GM12878 (cell line): ENCODE measurements around the gene PRKACG. TPM values are rescaled to one million over a fixed set of nuclear protein-coding genes. Genes with fewer than 3 reads are reported as not detected.

Experiments
- ATAC-seq: fragments of 200-7000 bp; cut with Tn5 transposase; 3 replicates; pipeline ENCODE4 v1.9.1; 2020; ENCODE audit warnings: mild to moderate bottlenecking, moderate library complexity
- BruUV-seq: library from RNA; stranded (reverse); fragments of 400-500 nt; replicated peaks from 2 replicates; lab custom pipeline; 2021; lab: Mats Ljungman, UMichigan
- CTCF ChIA-PET: fragments of 300-600 bp; sonication (Branson Sonifier 250); formaldehyde crosslinking; extraction: SDS; loops from one replicate; lab custom pipeline; 2021; ENCODE audit warnings: inconsistent platforms; lab: Yijun Ruan, JAX
- POLR2A ChIA-PET: fragments of 350-600 bp; formaldehyde crosslinking; extraction: SDS; loops from one replicate; lab custom pipeline; 2021; ENCODE audit warnings: inconsistent platforms; lab: Charles Lee
- RAD21 ChIA-PET: fragments of 300-600 bp; sonication (Branson Sonifier 250); formaldehyde crosslinking; loops from one replicate; lab custom pipeline; 2023; ENCODE audit warnings: antibody characterized with exemption; ENCODE audit not compliant: unreplicated experiment; lab: Charles Lee
- SMC1A ChIA-PET: fragments of 300-600 bp; sonication (Branson Sonifier 250); formaldehyde crosslinking; loops from one replicate; lab custom pipeline; 2023; ENCODE audit not compliant: unreplicated experiment, uncharacterized antibody; lab: Charles Lee
- DNase-seq: peaks from one replicate; pipeline ENCODE4 v3.0.0-alpha.2; 2011; ENCODE audit warnings: low read depth, low spot score
- FAIRE-seq: peaks from 3 replicates; lab custom pipeline; 2011; peaks lifted over from hg19 to GRCh38; lab: Jason Lieb, UNC
- H2AFZ ChIP-seq: 2 replicates; pipeline ENCODE4 v1.6.0; 2011; ENCODE audit warnings: low read depth, low read length, control low read depth; ENCODE audit not compliant: control insufficient read depth
- H3K27ac ChIP-seq: 2 replicates; pipeline ENCODE4 v1.5.1; 2011; ENCODE audit warnings: control low read depth; ENCODE audit not compliant: control insufficient read depth, insufficient read depth
- H3K27me3 ChIP-seq, 2 experiments: replicated peaks in 1 of 2; 2 replicates each; pipeline versions ENCODE4 v1.6.0 to v1.6.1; 2011; ENCODE audit warnings: low read length in 1 of 2; ENCODE audit not compliant: control insufficient read depth in 2 of 2, insufficient read depth in 2 of 2
- H3K36me3 ChIP-seq, 2 experiments: 2 replicates each; pipeline ENCODE4 v1.5.1; 2011; ENCODE audit warnings: low read length in 1 of 2; ENCODE audit not compliant: control insufficient read depth in 2 of 2, insufficient read depth in 2 of 2
- H3K4me1 ChIP-seq: 2 replicates; pipeline ENCODE4 v1.6.1; 2011; ENCODE audit warnings: mild to moderate bottlenecking, low read length, moderate library complexity, mixed read lengths; ENCODE audit not compliant: control insufficient read depth, insufficient read depth
- H3K4me2 ChIP-seq: 2 replicates; pipeline ENCODE4 v1.6.0; 2011; ENCODE audit warnings: control low read depth; ENCODE audit not compliant: control insufficient read depth, insufficient read depth
- H3K4me3 ChIP-seq: fragments of 200-600 bp; sonication (generic); 2 replicates; pipeline ENCODE4 v1.5.1; 2016
- H3K79me2 ChIP-seq: 2 replicates; pipeline ENCODE4 v1.6.0; 2011; ENCODE audit warnings: low read length; ENCODE audit not compliant: control insufficient read depth, insufficient read depth
- H3K9ac ChIP-seq: 2 replicates; pipeline ENCODE4 v1.8.0; 2011; ENCODE audit warnings: low read length, control low read depth, mixed read lengths; ENCODE audit not compliant: control insufficient read depth, insufficient read depth
- H3K9me3 ChIP-seq: replicated peaks from 3 replicates; pipeline ENCODE4 v1.5.1; 2011; ENCODE audit warnings: mild to moderate bottlenecking, low read length; ENCODE audit not compliant: control insufficient read depth, insufficient read depth
- H4K20me1 ChIP-seq: 2 replicates; pipeline ENCODE4 v1.6.0; 2011; ENCODE audit not compliant: control insufficient read depth, insufficient read depth
- ATF7 ChIP-seq: fragments of 450-650 bp; IDR thresholded peaks from 2 replicates; pipeline ENCODE4 v1.6.1; 2016; ENCODE audit warnings: low read depth, mild to moderate bottlenecking
- BACH1 ChIP-seq: fragments of 450-650 bp; IDR thresholded peaks from 2 replicates; pipeline ENCODE4 v1.6.1; 2017; ENCODE audit warnings: mild to moderate bottlenecking, borderline replicate concordance
- CEBPZ ChIP-seq: fragments of 150-350 bp; IDR thresholded peaks from 2 replicates; pipeline ENCODE4 v1.6.1; 2016; ENCODE audit warnings: low read depth, low read length
- CHD4 ChIP-seq: fragments of 200-600 bp; sonication (generic); IDR thresholded peaks from 2 replicates; pipeline ENCODE4 v1.6.1; 2016; ENCODE audit warnings: mild to moderate bottlenecking
- DPF2 ChIP-seq: fragments of 450-650 bp; IDR thresholded peaks from 2 replicates; pipeline ENCODE4 v1.6.1; 2017; ENCODE audit warnings: mild to moderate bottlenecking
- MYC ChIP-seq: IDR thresholded peaks from 2 replicates; pipeline ENCODE4 v1.6.1; 2011; ENCODE audit warnings: mild to moderate bottlenecking, low read length, moderate library complexity, inconsistent platforms; ENCODE audit not compliant: insufficient read depth, insufficient replicate concordance, insufficient read length, severe bottlenecking
- NFXL1 ChIP-seq: fragments of 450-650 bp; IDR thresholded peaks from 2 replicates; pipeline ENCODE4 v1.6.1; 2017; ENCODE audit warnings: antibody characterized with exemption, mild to moderate bottlenecking, borderline replicate concordance
- NKRF ChIP-seq: fragments of 450-650 bp; conservative IDR thresholded peaks from 2 replicates; pipeline ENCODE4 v1.6.1; 2017; ENCODE audit warnings: mild to moderate bottlenecking, moderate library complexity
- RCOR1 ChIP-seq: conservative IDR thresholded peaks from 2 replicates; pipeline ENCODE4 v1.6.1; 2012; ENCODE audit warnings: low read depth, low read length, improper control_type of control experiment
- STAT1 ChIP-seq: fragments of 450-650 bp; conservative IDR thresholded peaks from 2 replicates; pipeline ENCODE4 v1.6.1; 2014; ENCODE audit warnings: antibody characterized with exemption, mild to moderate bottlenecking
- TCF7 ChIP-seq: IDR thresholded peaks from 2 replicates; pipeline ENCODE4 v1.6.1; 2014; ENCODE audit warnings: antibody characterized with exemption, borderline replicate concordance
- ZNF274 ChIP-seq: IDR thresholded peaks from one replicate; pipeline ENCODE4 v1.8.0; 2011; ENCODE audit not compliant: insufficient read length, insufficient read depth
- ZNF622 ChIP-seq: fragments of 450-650 bp; IDR thresholded peaks from 2 replicates; pipeline ENCODE4 v1.6.1; 2017; ENCODE audit warnings: mild to moderate bottlenecking, inconsistent platforms
- WGBS: methylation state at CpG from one replicate; pipeline ENCODE4 v1.1.6; 2016; ENCODE audit warnings: low lambda C conversion rate; ENCODE audit not compliant: insufficient replicate concordance, insufficient coverage; ENCODE audit errors: missing lambda C conversion rate; 5-methylcytosine and 5-hydroxymethylcytosine counted together
- in situ Hi-C: fragments of 300-500 bp; cut with MboI; formaldehyde crosslinking; loops from 9 replicates; pipeline ENCODE4 v1.14.3; 2018; ENCODE audit warnings: mixed read lengths
- intact Hi-C: fragments of 100-400 bp; cut with micrococcal nuclease; formaldehyde crosslinking; loops from one replicate; pipeline ENCODE4 v1.14.2; 2022; ENCODE audit not compliant: unreplicated experiment
- polyA plus RNA-seq, 11 experiments: library from polyadenylated mRNA; depleted of rRNA in 4 of 11; unstranded in 6 of 11; stranded (reverse) in 5 of 11; fragments of >200 nt; fragmentation: Nextera tagmentation in 4 of 11; fragmentation: Illumina TruSeq in 1 of 11; extraction: Ambion mirVana in 4 of 11; extraction: Trizol in 1 of 11; gene quantifications; 1 replicate in 1 of 11; 2 replicates in 10 of 11; pipeline versions ENCODE4 v1.2.1 to v1.2.3, GENCODE V29; 2011 to 2016; ENCODE audit warnings: inconsistent platforms in 2 of 11, missing spikeins in 2 of 11, low read depth in 1 of 11
- total RNA-seq, 4 experiments: library from RNA; depleted of rRNA in 3 of 4; stranded (reverse); fragments of >200 nt in 3 of 4; fragmentation: Illumina TruSeq in 1 of 4; extraction: Trizol in 1 of 4; gene quantifications; 2 replicates each; pipeline versions ENCODE4 v1.2.1 to v1.2.3, GENCODE V29; 2013 to 2021

Gene PRKACG
- total and polyA plus RNA-seq, 10 of the 15 experiments (the other 5 are each of a cell fraction or from before 2014, with no cell fraction given): not detected

GRCh38 chr9:68969538-68969937 is 44.4 kb downstream of the PRKACG start (continued):
- TF ChIP-seq STAT1: no peak
- TF ChIP-seq, all 136 proteins: peak for 0

- CTCF ChIA-PET: interaction anchor here (0.9 to 7.1 kb wide), 7 partner anchors 8 to 124 kb away, joined by 3 to 56 read pairs (median 5); no protein-coding TSS in a partner anchor
Measured at GRCh38 chr9:68967800-68968199, 46.1 kb downstream of the PRKACG start.

More at GRCh38 chr9:68967800-68968199, 46.1 kb downstream of the PRKACG start:
- WGBS: 90% methylated on average over 1 of the region's 1 CpG
- no peak for ATAC-seq
- no peak for DNase-seq
- BruUV-seq: no TSS peak
- intact Hi-C loops: loop anchor here (2.0 kb wide), 1 partner anchor 15 kb away; no protein-coding TSS in a partner anchor
- SMC1A ChIA-PET: interaction anchor here (0.9 to 8.0 kb wide), 8 partner anchors 11 to 260 kb away, joined by 3 to 160 read pairs (median 5); no protein-coding TSS in a partner anchor
- Histone ChIP-seq H3K4me3 (no peak overlapping the region), H4K20me1 (no peaks in the 10 kb centered on the region), H3K9me3 (no peaks in the 10 kb centered on the region; the same call in 2 of the 3 replicates), H3K79me2 (no peaks in the 10 kb centered on the region), H3K27ac (no peak overlapping the region), H3K36me3 (no peaks in the 10 kb centered on the region), H3K4me2 (no peak overlapping the region), H2AFZ (no peak overlapping the region), H3K27me3 (no peaks in the 10 kb centered on the region), H3K4me1 (peaks cover 16% of the 10 kb centered on the region), H3K9ac (no peak overlapping the region)
- no peak for FAIRE-seq
- TF ChIP-seq DPF2: no peak
- TF ChIP-seq CHD4: no peak
- no peak for TF ChIP-seq BACH1
- TF ChIP-seq ZNF622: no peak
- no peak for TF ChIP-seq NFXL1
- no peak for TF ChIP-seq ZNF274
- TF ChIP-seq TCF7: no peak
- no peak for TF ChIP-seq MYC
- no peak for TF ChIP-seq CEBPZ
- no peak for TF ChIP-seq NKRF
- no peak for TF ChIP-seq RCOR1
- TF ChIP-seq ATF7: no peak
- RAD21 ChIA-PET: interaction anchor here (0.7 to 5.6 kb wide), 5 partner anchors 14 to 260 kb away, joined by 3 to 41 read pairs (median 4); no protein-coding TSS in a partner anchor
- POLR2A ChIA-PET: interaction anchor here (0.9 to 1.6 kb wide), 3 partner anchors 14 to 19 kb away, joined by 3 to 5 read pairs (median 4); no protein-coding TSS in a partner anchor
- in situ Hi-C loops: no loop called here
